Esophagus muscularis mucosa (tissue), 4 donors: ENCODE measurements around the gene NRG2. TPM values are rescaled to one million over a fixed set of nuclear protein-coding genes. Genes with fewer than 3 reads are reported as not detected.

Experiments
- DNase-seq: peaks from one replicate; pipeline ENCODE4 v3.0.0-alpha.2; 2017; ENCODE audit errors: extremely low spot score
- H3K27ac ChIP-seq, 4 donors: fragments of 200-600 bp; sonication (generic); replicated peaks in 1 of 4; 1 replicate in 3 of 4; 2 replicates in 1 of 4; pipeline ENCODE4 v1.5.1; 2016 to 2019; ENCODE audit warnings: mild to moderate bottlenecking in 1 of 4
- H3K27me3 ChIP-seq, 4 donors: fragments of 200-600 bp; sonication (generic); one replicate each; pipeline versions ENCODE4 v1.5.1 to v1.6.0; 2016 to 2019
- H3K36me3 ChIP-seq, 4 donors: fragments of 200-600 bp; sonication (generic); one replicate each; pipeline ENCODE4 v1.5.1; 2016 to 2019
- H3K4me1 ChIP-seq, 4 donors: fragments of 200-600 bp; sonication (generic); one replicate each; pipeline ENCODE4 v1.5.1; 2016 to 2019
- H3K4me3 ChIP-seq, 4 donors: fragments of 200-600 bp; sonication (generic); 1 replicate in 2 of 4; 2 replicates in 2 of 4; pipeline ENCODE4 v1.5.1; 2016 to 2019; ENCODE audit warnings: mild to moderate bottlenecking in 4 of 4, moderate library complexity in 1 of 4
- H3K9me3 ChIP-seq, 4 donors: fragments of 200-600 bp; sonication (generic); 1 replicate in 3 of 4; 2 replicates in 1 of 4; pipeline ENCODE4 v1.5.1; 2016 to 2019
- CTCF ChIP-seq, 3 experiments: fragments of 200-600 bp in 2 of 3; fragments of 450-650 bp in 1 of 3; sonication (generic) in 2 of 3; IDR thresholded peaks; one replicate each; pipeline ENCODE4 v1.5.1; 2017 to 2019; ENCODE audit warnings: antibody characterized with exemption in 3 of 3, mild to moderate bottlenecking in 2 of 3, moderate library complexity in 1 of 3
- EP300 ChIP-seq: sonication (generic); formaldehyde crosslinking; IDR thresholded peaks from one replicate; pipeline ENCODE4 v1.6.1; 2017; ENCODE audit warnings: antibody characterized with exemption
- POLR2A ChIP-seq: fragments of 450-650 bp; IDR thresholded peaks from one replicate; pipeline ENCODE4 v1.6.1; 2017; ENCODE audit warnings: antibody characterized with exemption, moderate library complexity, mild to moderate bottlenecking, low read depth
- POLR2AphosphoS5 ChIP-seq, 2 donors: sonication (generic); formaldehyde crosslinking; IDR thresholded peaks; one replicate each; pipeline ENCODE4 v1.6.1; 2017; ENCODE audit warnings: antibody characterized with exemption in 2 of 2
- WGBS: methylation state at CpG from one replicate; pipeline ENCODE4 v1.1.5; 2018; 5-methylcytosine and 5-hydroxymethylcytosine counted together
- intact Hi-C: fragments of 100-400 bp; cut with DNase I; formaldehyde crosslinking; loops from one replicate; pipeline ENCODE4 v1.15.1; 2023
- total RNA-seq, 4 donors: library from RNA; depleted of rRNA; stranded (reverse); fragments of >200 nt; gene quantifications; one replicate each; pipeline versions ENCODE4 v1.1.0 to v1.2.1, GENCODE V29; 2016

Gene NRG2
- total RNA-seq, 4 donors from 2014 or later = 2.8 to 5.0 (median 4.1) TPM

- no peak overlapping the region for H3K4me3 ChIP-seq
These were observed 170.0 kb downstream of the NRG2 start for GRCh38 chr5:139872851-139873794.

GRCh38 chr5:139872052-139872766 lies 170.9 kb downstream of the NRG2 start:
- WGBS = 81% methylated on average over 9 of the region's 9 CpGs
- TF ChIP-seq CTCF (IDR thresholded peaks at IDR 0.05) (no peak), EP300 (no peak), POLR2AphosphoS5 (IDR thresholded peaks at IDR 0.05) (no peak), POLR2A (no peak)
- Histone ChIP-seq H3K36me3 (peaks cover 0 to 10% (median 0%) of the 10 kb centered on the region in 4 donors), H3K4me1 (no peaks in the 10 kb centered on the region), H3K4me3 (no peak overlapping the region), H3K9me3 (no peaks in the 10 kb centered on the region), H3K27me3 (no peaks in the 10 kb centered on the region), H3K27ac (no peak overlapping the region)
- intact Hi-C loops = no loop called here
- DNase-seq = no peak

More at GRCh38 chr5:139872851-139873794, 170.0 kb downstream of the NRG2 start:
- H3K27me3 ChIP-seq = no peaks in the 10 kb centered on the region
- no peaks in the 10 kb centered on the region for H3K9me3 ChIP-seq
- 73% methylated on average over 14 of the region's 16 CpGs for WGBS
- DNase-seq = no peak
- intact Hi-C loops = no loop called here
- no peak for TF ChIP-seq CTCF (IDR thresholded peaks at IDR 0.05)
- TF ChIP-seq POLR2A = no peak
- TF ChIP-seq EP300 = no peak
- no peak for TF ChIP-seq POLR2AphosphoS5 (IDR thresholded peaks at IDR 0.05)
- H3K36me3 ChIP-seq = peaks cover 0 to 10% (median 0%) of the 10 kb centered on the region in 4 donors
- no peaks in the 10 kb centered on the region for H3K4me1 ChIP-seq
- H3K27ac ChIP-seq = no peak overlapping the region

GRCh38 chr5:139871614-139872013 lies 171.5 kb downstream of the NRG2 start:
- TF ChIP-seq POLR2AphosphoS5 (IDR thresholded peaks at IDR 0.05) (no peak), POLR2A (no peak), CTCF (IDR thresholded peaks at IDR 0.05) (no peak), EP300 (no peak)
- 89% methylated on average over 9 of the region's 9 CpGs for WGBS
- peaks cover 0 to 10% (median 0%) of the 10 kb centered on the region in 4 donors for H3K36me3 ChIP-seq
- no peak overlapping the region for H3K27ac ChIP-seq
- no peaks in the 10 kb centered on the region for H3K9me3 ChIP-seq
- intact Hi-C loops = no loop called here
- no peaks in the 10 kb centered on the region for H3K4me1 ChIP-seq
- H3K4me3 ChIP-seq = no peak overlapping the region
- no peak for DNase-seq
- no peaks in the 10 kb centered on the region for H3K27me3 ChIP-seq

GRCh38 chr5:139870677-139871076 lies 172.4 kb downstream of the NRG2 start:
- Histone ChIP-seq H3K9me3 (no peaks in the 10 kb centered on the region), H3K36me3 (peaks cover 0 to 5% (median 0%) of the 10 kb centered on the region in 4 donors), H3K27me3 (no peaks in the 10 kb centered on the region), H3K4me1 (no peaks in the 10 kb centered on the region), H3K27ac (no peak overlapping the region), H3K4me3 (no peak overlapping the region)
- intact Hi-C loops = no loop called here
- WGBS = 75% methylated on average over 1 of the region's 1 CpG
- no peak for DNase-seq
- TF ChIP-seq POLR2A (no peak), EP300 (no peak), POLR2AphosphoS5 (IDR thresholded peaks at IDR 0.05) (no peak), CTCF (IDR thresholded peaks at IDR 0.05) (no peak)
